SK-N-SH treated with all-trans-retinoic acid at 6 μM for 48 hours (cell line): ENCODE measurements around the gene PLEKHA4.
"Not testable (repeated sequence)": the region's sequence is repeated elsewhere in the genome, so short reads cannot be mapped to it uniquely, and the experiment has no call there.

Experiments used
- RARB ChIP-seq: fragments of 250-450 bp; sonication (Bioruptor Pico); IDR thresholded peaks from 2 replicates; pipeline ENCODE4 v1.8.0; 2021; ENCODE audit warnings: mild to moderate bottlenecking, moderate library complexity
- ZFP30 ChIP-seq: fragments of 450-650 bp; formaldehyde crosslinking; IDR thresholded peaks from 2 replicates; pipeline ENCODE4 v1.5.0; 2022; ENCODE audit warnings: mild to moderate bottlenecking, moderate library complexity
- ZNF70 ChIP-seq: fragments of 450-650 bp; formaldehyde crosslinking; IDR thresholded peaks from 2 replicates; pipeline ENCODE4 v1.5.0; 2020; ENCODE audit warnings: mild to moderate bottlenecking, moderate library complexity
- TF ChIP-seq, protein P1 (sequence below): fragments of 250-450 bp; sonication (Bioruptor Pico); IDR thresholded peaks from 2 replicates; pipeline ENCODE4 v1.5.1; 2021; ENCODE audit warnings: mild to moderate bottlenecking, moderate library complexity

DNA sequence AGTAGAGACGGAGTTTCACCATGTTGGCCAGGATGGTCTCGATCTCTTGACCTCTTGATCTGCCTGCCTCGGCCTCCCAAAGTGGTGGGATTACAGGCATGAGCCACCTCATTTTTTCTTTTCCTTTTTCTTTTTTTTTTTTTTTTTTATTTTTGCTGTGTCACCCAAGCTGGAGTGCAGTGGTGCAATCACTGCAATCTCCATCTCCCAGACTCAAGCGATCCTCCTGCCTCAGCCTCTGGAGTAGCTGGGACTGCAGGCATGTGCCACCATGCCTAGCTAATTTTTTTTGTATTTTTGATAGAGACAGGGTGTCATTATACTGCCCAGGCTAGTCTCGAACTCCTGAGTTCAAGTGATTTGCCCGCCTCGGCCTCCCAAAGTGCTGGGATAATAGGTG lies 33.9 kb upstream of the PLEKHA4 start:
- TF ChIP-seq ZFP30; RARB; ZNF70 (CRISPR knock-in tag): not testable (repeated sequence)
- TF ChIP-seq, protein P1, sequence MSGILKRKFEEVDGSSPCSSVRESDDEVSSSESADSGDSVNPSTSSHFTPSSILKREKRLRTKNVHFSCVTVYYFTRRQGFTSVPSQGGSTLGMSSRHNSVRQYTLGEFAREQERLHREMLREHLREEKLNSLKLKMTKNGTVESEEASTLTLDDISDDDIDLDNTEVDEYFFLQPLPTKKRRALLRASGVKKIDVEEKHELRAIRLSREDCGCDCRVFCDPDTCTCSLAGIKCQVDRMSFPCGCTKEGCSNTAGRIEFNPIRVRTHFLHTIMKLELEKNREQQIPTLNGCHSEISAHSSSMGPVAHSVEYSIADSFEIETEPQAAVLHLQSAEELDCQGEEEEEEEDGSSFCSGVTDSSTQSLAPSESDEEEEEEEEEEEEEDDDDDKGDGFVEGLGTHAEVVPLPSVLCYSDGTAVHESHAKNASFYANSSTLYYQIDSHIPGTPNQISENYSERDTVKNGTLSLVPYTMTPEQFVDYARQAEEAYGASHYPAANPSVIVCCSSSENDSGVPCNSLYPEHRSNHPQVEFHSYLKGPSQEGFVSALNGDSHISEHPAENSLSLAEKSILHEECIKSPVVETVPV (CRISPR knock-in tag): not testable (repeated sequence)
